T-helper 2 cell treated with Interferon-gamma antibody and Interleukin-4, amounts not matched to agents 100 ng/mL and 5 ng/mL, for 36 hours (primary cell): ENCODE measurements around the gene PPP2R2C. TPM values are rescaled to one million over a fixed set of nuclear protein-coding genes. Genes with fewer than 3 reads are reported as not detected.

Experiments used
- intact Hi-C: fragments of 100-400 bp; cut with micrococcal nuclease; formaldehyde crosslinking; loops from one replicate; pipeline ENCODE4 v1.15.1; 2023
- total RNA-seq: library from RNA; stranded (reverse); gene quantifications from 2 replicates; pipeline ENCODE4 v1.2.3, GENCODE V29; 2022

The PPP2R2C gene
- total RNA-seq, 1 donor from 2014 or later: not detected

GRCh38 chr4:6449746-6450369, 22.6 kb downstream of the PPP2R2C start:
- intact Hi-C loops: no loop called here

- intact Hi-C loops: no loop called here
Measured at GRCh38 chr4:6449335-6449734, 23.1 kb downstream of the PPP2R2C start.

- intact Hi-C loops: no loop called here
Measured at GRCh38 chr4:6448476-6449170, 23.8 kb downstream of the PPP2R2C start.

- intact Hi-C loops: no loop called here
Measured at GRCh38 chr4:6447672-6448171, 24.7 kb downstream of the PPP2R2C start.

- intact Hi-C loops: no loop called here
Measured at GRCh38 chr4:6446538-6447451, 25.6 kb downstream of the PPP2R2C start.

- intact Hi-C loops: no loop called here
Measured at GRCh38 chr4:6446130-6446482, 26.3 kb downstream of the PPP2R2C start.

GRCh38 chr4:6445403-6446129, 26.8 kb downstream of the PPP2R2C start:
- intact Hi-C loops: no loop called here

GRCh38 chr4:6444582-6444981, 27.8 kb downstream of the PPP2R2C start:
- intact Hi-C loops: no loop called here

GRCh38 chr4:6443035-6444023, 29.1 kb downstream of the PPP2R2C start:
- intact Hi-C loops: no loop called here

GRCh38 chr4:6442555-6442954, 29.9 kb downstream of the PPP2R2C start:
- intact Hi-C loops: no loop called here

GRCh38 chr4:6441758-6442157, 30.7 kb downstream of the PPP2R2C start:
- intact Hi-C loops: no loop called here

- intact Hi-C loops: no loop called here
Measured at GRCh38 chr4:6441202-6441582, 31.2 kb downstream of the PPP2R2C start.

- intact Hi-C loops: no loop called here
Measured at GRCh38 chr4:6440506-6441201, 31.8 kb downstream of the PPP2R2C start.

- intact Hi-C loops: no loop called here
Measured at GRCh38 chr4:6439120-6439762, 33.2 kb downstream of the PPP2R2C start.

- intact Hi-C loops: no loop called here
Measured at GRCh38 chr4:6437826-6438238, 34.6 kb downstream of the PPP2R2C start.

- intact Hi-C loops: no loop called here
Measured at GRCh38 chr4:6435010-6435409, 37.4 kb downstream of the PPP2R2C start.

- intact Hi-C loops: no loop called here
Measured at GRCh38 chr4:6430927-6431326, 41.5 kb downstream of the PPP2R2C start.

GRCh38 chr4:6427439-6428090, 44.8 kb downstream of the PPP2R2C start:
- intact Hi-C loops: no loop called here
